PFSK-1 (cell line): ENCODE measurements around the gene GALNTL6.

Source experiments
- FOXP2 ChIP-seq: optimal IDR thresholded peaks from 2 replicates; pipeline ENCODE3; 2011; ENCODE audit warnings: borderline replicate concordance, control low read depth, inconsistent platforms; ENCODE audit not compliant: insufficient read depth; ENCODE audit errors: extremely low read length, extremely low read depth
- POLR2AphosphoS5 ChIP-seq: IDR thresholded peaks from 2 replicates; pipeline ENCODE4 v1.6.1; 2012; ENCODE audit warnings: low read depth, mild to moderate bottlenecking, control low read depth, low read length, moderate library complexity
- REST ChIP-seq, 2 experiments: IDR thresholded peaks; 2 replicates each; pipeline versions ENCODE4 v1.6.1 to v1.8.0; 2011 to 2012; ENCODE audit warnings: low read depth in 2 of 2, low read length in 2 of 2, control low read depth in 1 of 2, inconsistent platforms in 1 of 2, mild to moderate bottlenecking in 1 of 2, moderate library complexity in 1 of 2; ENCODE audit not compliant: insufficient read depth in 1 of 2
- SIN3A ChIP-seq: IDR thresholded peaks from 2 replicates; pipeline ENCODE4 v1.6.1; 2012; ENCODE audit warnings: mild to moderate bottlenecking, low read length, moderate library complexity, borderline replicate concordance; ENCODE audit not compliant: insufficient read depth
- TAF1 ChIP-seq: IDR thresholded peaks from 2 replicates; pipeline ENCODE4 v1.6.1; 2012; ENCODE audit warnings: low read length, control low read depth, borderline replicate concordance; ENCODE audit not compliant: insufficient read depth

Gene GALNTL6

DNA sequence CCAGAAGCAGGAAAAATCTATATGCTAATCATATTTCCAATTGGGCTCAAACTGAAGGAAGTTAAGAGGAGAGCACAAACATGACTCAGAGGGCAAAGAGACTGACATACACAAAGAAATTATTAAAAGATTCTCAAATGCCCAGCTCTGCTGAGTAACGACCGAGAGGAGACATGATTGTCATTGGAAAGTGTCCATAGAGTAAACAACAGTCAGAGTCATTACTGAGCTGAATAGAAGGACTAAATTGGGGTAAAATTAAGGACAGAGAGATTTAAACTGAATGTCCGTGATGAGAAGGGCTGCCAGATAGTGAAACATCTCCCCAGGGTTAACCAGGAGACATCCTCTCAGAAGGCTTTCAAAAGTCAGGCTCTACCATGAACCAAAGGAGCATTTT is 1244.2 kb downstream of the GALNTL6 start:
- no peak for TF ChIP-seq POLR2AphosphoS5
- no peak for TF ChIP-seq REST (IDR thresholded peaks at IDR 0.05; ENCODE audit: insufficient read depth in 1 of 2, low read depth in 2 of 2, low read length in 2 of 2)
- no peak for TF ChIP-seq SIN3A
- no peak for TF ChIP-seq TAF1
- TF ChIP-seq FOXP2, result no peak

GRCh38 chr4:173057901-173058300 is 1244.7 kb downstream of the GALNTL6 start:
- TF ChIP-seq FOXP2 (no peak), POLR2AphosphoS5 (no peak), TAF1 (no peak), SIN3A (no peak), REST (IDR thresholded peaks at IDR 0.05; ENCODE audit: insufficient read depth in 1 of 2, low read depth in 2 of 2, low read length in 2 of 2) (no peak)

DNA sequence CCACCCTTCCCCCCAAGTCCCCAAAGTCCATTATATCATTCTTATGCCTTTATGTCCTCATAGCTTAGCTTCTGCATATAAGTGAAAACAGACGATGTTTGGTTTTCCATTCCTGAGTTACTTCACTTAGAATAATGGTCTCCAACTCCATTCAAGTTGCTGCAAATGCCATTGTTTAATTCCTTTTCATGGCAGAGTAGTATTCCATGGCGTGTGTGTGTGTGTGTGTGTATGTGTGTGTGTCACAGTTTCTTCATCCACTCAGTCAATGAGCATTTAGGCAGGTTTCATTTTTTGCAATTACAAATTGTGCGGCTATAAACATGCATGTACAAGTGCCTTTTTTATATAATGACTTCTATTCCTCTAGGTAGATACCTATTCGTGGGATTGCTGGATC is 1248.0 kb downstream of the GALNTL6 start:
- no peak for TF ChIP-seq SIN3A
- no peak for TF ChIP-seq TAF1
- TF ChIP-seq POLR2AphosphoS5, result no peak
- TF ChIP-seq REST (IDR thresholded peaks at IDR 0.05; ENCODE audit: insufficient read depth in 1 of 2, low read depth in 2 of 2, low read length in 2 of 2), result no peak
- TF ChIP-seq FOXP2, result no peak

GRCh38 chr4:173073939-173074500 is 1260.8 kb downstream of the GALNTL6 start:
- no peak for TF ChIP-seq FOXP2
- TF ChIP-seq TAF1, result no peak
- TF ChIP-seq POLR2AphosphoS5, result no peak
- TF ChIP-seq REST (IDR thresholded peaks at IDR 0.05; ENCODE audit: insufficient read depth in 1 of 2, low read depth in 2 of 2, low read length in 2 of 2), result no peak
- TF ChIP-seq SIN3A, result no peak
